Astrocyte (in vitro differentiated cells and primary cell): ENCODE measurements around the gene NME7.

Experiments
- EZH2 ChIP-seq: IDR thresholded peaks from 2 replicates; pipeline ENCODE4 v1.6.1; 2012; ENCODE audit warnings: mild to moderate bottlenecking, low read length, inconsistent platforms; ENCODE audit not compliant: insufficient read depth
- TF ChIP-seq, protein P1 (sequence below): IDR thresholded peaks from 2 replicates; pipeline ENCODE4 v1.5.1; 2011; ENCODE audit warnings: low read depth, mild to moderate bottlenecking, inconsistent platforms, low read length, moderate library complexity; ENCODE audit not compliant: insufficient read depth

DNA sequence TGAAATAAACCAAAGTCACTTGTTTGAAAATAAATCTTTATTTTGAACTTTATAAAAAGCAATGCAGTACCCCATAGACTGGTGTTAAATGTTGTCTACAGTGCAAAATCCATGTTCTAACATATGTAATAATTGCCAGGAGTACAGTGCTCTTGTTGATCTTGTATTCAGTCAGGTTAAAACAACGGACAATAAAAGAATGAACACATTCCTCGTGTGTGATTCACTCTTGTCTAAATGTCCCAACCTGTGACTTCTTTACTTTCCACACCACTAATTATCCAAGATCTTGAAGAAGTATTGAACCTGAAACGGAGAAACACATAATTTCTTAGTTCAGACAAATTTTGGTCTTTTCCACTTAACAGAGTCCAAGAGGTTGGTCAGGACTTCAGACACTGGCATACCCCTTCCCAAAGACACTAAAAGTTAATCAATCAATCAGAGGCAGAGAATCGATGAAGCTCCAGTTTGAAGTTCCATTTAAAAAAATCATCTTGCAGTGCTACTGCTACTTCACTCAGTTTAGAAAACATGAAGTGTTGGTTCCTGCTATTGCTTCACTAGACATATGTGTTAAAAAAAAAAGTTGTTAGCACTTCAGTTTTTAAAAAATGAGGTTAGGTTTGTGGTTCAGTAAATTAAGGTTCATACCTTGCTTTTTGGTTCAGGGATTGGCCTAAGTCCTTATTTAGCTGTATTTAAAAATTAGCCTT, 234.9 kb downstream of the NME7 start:
- no peak for TF ChIP-seq EZH2
- TF ChIP-seq, protein P1, sequence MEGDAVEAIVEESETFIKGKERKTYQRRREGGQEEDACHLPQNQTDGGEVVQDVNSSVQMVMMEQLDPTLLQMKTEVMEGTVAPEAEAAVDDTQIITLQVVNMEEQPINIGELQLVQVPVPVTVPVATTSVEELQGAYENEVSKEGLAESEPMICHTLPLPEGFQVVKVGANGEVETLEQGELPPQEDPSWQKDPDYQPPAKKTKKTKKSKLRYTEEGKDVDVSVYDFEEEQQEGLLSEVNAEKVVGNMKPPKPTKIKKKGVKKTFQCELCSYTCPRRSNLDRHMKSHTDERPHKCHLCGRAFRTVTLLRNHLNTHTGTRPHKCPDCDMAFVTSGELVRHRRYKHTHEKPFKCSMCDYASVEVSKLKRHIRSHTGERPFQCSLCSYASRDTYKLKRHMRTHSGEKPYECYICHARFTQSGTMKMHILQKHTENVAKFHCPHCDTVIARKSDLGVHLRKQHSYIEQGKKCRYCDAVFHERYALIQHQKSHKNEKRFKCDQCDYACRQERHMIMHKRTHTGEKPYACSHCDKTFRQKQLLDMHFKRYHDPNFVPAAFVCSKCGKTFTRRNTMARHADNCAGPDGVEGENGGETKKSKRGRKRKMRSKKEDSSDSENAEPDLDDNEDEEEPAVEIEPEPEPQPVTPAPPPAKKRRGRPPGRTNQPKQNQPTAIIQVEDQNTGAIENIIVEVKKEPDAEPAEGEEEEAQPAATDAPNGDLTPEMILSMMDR: no peak
